Osteocyte (in vitro differentiated cells): ENCODE results near the gene SCARB1. TPM values are rescaled to one million over a fixed set of nuclear protein-coding genes. Genes with fewer than 3 reads are reported as not detected.

Source experiments
- DNase-seq: peaks from one replicate; pipeline ENCODE4 v3.0.0; 2021; ENCODE audit warnings: mixed read lengths; ENCODE audit not compliant: unreplicated experiment; ENCODE audit errors: extremely low spot score
- H3K27ac Mint-ChIP-seq: one replicate; pipeline ENCODE4 v1.8.0; 2021; ENCODE audit warnings: mild to moderate bottlenecking, mixed read lengths; ENCODE audit not compliant: unreplicated experiment
- H3K27me3 Mint-ChIP-seq: one replicate; pipeline ENCODE4 v1.8.0; 2021; ENCODE audit warnings: mixed read lengths; ENCODE audit not compliant: unreplicated experiment
- H3K36me3 Mint-ChIP-seq: one replicate; pipeline ENCODE4 v1.8.0; 2021; ENCODE audit warnings: mixed read lengths; ENCODE audit not compliant: unreplicated experiment
- H3K4me1 Mint-ChIP-seq: one replicate; pipeline ENCODE4 v1.8.0; 2021; ENCODE audit warnings: mixed read lengths; ENCODE audit not compliant: unreplicated experiment
- H3K4me3 Mint-ChIP-seq: one replicate; pipeline ENCODE4 v1.8.0; 2021; ENCODE audit warnings: mild to moderate bottlenecking, moderate library complexity, mixed read lengths; ENCODE audit not compliant: unreplicated experiment
- H3K9me3 Mint-ChIP-seq: one replicate; pipeline ENCODE4 v1.8.0; 2021; ENCODE audit warnings: mixed read lengths; ENCODE audit not compliant: unreplicated experiment
- total RNA-seq: library from RNA; stranded (reverse); gene quantifications from 2 replicates; pipeline ENCODE4 v1.2.1, GENCODE V29; 2021
- TF ChIP-seq, protein P1 (sequence below): fragments of 200-600 bp; sonication (generic); IDR thresholded peaks from 2 replicates; pipeline ENCODE4 v1.5.0; 2021; ENCODE audit warnings: antibody characterized with exemption, mild to moderate bottlenecking, moderate library complexity

The SCARB1 gene
- total RNA-seq, 1 donor from 2014 or later: 27.1 TPM

DNA sequence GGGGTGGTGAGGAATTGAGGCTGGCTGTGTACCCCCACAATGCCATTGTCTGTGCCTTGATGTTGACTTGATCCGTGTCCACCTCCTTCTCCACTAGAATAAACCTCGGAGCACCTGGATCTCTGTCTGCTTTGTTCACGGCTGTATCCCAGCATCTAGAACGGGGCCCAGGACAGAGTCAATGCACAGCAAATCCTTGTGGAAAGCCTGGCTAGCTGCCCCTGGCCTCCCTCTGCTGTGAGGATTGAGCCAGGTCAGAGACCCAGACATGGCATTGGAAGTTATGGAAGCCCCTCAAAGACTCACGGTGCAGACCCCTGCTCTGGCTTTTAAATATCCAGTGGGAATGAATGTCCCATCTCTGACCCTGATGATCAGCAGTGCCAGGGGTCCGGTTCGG lies 109.2 kb downstream of the SCARB1 start:
- H3K27ac Mint-ChIP-seq: peak overlapping the region; percentile 50
- TF ChIP-seq, protein P1, sequence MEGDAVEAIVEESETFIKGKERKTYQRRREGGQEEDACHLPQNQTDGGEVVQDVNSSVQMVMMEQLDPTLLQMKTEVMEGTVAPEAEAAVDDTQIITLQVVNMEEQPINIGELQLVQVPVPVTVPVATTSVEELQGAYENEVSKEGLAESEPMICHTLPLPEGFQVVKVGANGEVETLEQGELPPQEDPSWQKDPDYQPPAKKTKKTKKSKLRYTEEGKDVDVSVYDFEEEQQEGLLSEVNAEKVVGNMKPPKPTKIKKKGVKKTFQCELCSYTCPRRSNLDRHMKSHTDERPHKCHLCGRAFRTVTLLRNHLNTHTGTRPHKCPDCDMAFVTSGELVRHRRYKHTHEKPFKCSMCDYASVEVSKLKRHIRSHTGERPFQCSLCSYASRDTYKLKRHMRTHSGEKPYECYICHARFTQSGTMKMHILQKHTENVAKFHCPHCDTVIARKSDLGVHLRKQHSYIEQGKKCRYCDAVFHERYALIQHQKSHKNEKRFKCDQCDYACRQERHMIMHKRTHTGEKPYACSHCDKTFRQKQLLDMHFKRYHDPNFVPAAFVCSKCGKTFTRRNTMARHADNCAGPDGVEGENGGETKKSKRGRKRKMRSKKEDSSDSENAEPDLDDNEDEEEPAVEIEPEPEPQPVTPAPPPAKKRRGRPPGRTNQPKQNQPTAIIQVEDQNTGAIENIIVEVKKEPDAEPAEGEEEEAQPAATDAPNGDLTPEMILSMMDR: no peak
- peaks cover 5% of the 10 kb centered on the region for H3K9me3 Mint-ChIP-seq
- H3K27me3 Mint-ChIP-seq: no peaks in the 10 kb centered on the region
- no peak for DNase-seq
- H3K4me3 Mint-ChIP-seq: no peak overlapping the region
- peaks cover 34% of the 10 kb centered on the region for H3K4me1 Mint-ChIP-seq
- H3K36me3 Mint-ChIP-seq: no peaks in the 10 kb centered on the region

DNA sequence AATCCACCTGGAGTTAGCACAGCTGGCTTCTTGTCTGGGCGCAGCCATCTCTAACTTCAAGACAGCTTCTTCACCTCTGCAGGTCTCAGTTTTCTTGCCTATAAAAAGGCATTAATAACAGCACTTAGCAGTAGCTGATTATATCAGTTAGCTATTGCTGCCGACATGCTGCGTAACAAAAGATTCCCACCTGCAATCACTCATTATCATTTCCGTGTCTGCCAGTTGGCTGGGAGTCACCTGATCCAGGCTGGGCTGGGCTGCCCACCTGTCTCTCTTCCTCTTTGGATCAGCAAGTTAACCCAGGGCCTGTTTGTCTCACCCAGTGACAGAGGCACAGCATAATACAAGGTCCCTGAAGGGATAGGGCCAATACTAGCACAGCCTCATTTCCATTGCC lies 109.7 kb downstream of the SCARB1 start:
- no peak for DNase-seq
- no peaks in the 10 kb centered on the region for H3K36me3 Mint-ChIP-seq
- TF ChIP-seq, protein P1: no peak
- no peaks in the 10 kb centered on the region for H3K27me3 Mint-ChIP-seq
- H3K9me3 Mint-ChIP-seq: peaks cover 5% of the 10 kb centered on the region
- no peak overlapping the region for H3K4me3 Mint-ChIP-seq
- no peak overlapping the region for H3K27ac Mint-ChIP-seq
- peaks cover 31% of the 10 kb centered on the region for H3K4me1 Mint-ChIP-seq

DNA sequence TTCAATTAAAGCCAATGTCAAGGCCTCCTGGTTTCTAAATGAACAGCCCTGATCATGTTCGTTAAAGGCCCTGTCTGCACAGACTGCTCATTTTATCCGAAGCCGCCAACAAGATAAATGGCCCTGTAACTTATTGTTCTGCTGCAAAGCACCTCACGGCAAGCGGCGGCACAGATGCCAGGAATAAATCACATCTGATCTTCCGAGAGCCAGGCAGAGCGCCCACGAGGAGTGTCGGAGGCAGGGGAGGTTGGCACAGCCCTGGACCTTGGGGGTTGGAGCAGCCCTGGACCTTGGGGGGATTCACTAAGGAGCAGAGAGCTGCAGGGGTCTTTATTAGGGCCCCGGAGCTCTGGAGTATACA lies 110.5 kb downstream of the SCARB1 start:
- Mint-ChIP-seq H3K4me1 (peaks cover 31% of the 10 kb centered on the region), H3K36me3 (no peaks in the 10 kb centered on the region), H3K27me3 (no peaks in the 10 kb centered on the region), H3K27ac (no peak overlapping the region), H3K9me3 (peaks cover 5% of the 10 kb centered on the region), H3K4me3 (no peak overlapping the region)
- TF ChIP-seq, protein P1: no peak
- no peak for DNase-seq

DNA sequence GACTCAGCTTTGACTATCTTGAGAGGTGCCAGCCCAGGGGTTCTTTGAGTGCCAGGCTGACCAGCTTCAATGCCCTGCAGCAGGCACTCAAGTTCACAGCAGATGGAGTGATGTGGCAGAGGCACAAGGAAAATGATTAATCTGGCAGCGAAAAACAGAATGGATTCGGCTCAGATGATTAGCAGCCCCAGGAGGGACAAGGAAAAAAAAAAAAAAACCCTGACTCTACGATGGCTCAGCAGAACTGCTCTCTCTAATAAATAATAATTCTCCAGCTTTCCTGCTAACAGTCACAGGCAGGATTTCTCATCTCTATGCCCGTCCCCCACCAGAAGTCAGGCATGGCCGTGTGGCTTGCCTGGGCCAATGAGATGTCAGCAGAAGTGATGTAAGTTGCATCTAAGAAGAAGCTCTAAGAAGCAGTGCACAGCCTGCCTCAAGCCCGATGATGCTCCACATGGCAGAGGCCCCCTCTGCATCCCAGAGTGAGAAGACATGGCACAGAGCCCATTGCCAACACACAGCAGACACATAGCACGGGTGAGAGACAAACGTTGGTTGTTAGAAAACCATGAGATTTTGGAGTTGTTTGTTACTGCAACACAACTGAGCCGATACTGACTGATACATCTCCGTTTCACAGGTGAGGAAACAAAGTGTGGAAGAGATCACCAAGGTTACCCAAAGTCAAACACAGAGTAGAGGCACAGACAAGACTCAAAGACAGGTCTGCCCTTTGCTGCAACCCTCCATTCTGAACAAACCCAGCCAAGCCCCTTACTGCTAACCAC lies 111.0 kb downstream of the SCARB1 start:
- H3K27ac Mint-ChIP-seq: peak overlapping the region; percentile 54
- H3K9me3 Mint-ChIP-seq: peaks cover 5% of the 10 kb centered on the region
- H3K36me3 Mint-ChIP-seq: no peaks in the 10 kb centered on the region
- no peak overlapping the region for H3K4me3 Mint-ChIP-seq
- peaks cover 33% of the 10 kb centered on the region for H3K4me1 Mint-ChIP-seq
- no peak for DNase-seq
- TF ChIP-seq, protein P1: no peak
- no peaks in the 10 kb centered on the region for H3K27me3 Mint-ChIP-seq

DNA sequence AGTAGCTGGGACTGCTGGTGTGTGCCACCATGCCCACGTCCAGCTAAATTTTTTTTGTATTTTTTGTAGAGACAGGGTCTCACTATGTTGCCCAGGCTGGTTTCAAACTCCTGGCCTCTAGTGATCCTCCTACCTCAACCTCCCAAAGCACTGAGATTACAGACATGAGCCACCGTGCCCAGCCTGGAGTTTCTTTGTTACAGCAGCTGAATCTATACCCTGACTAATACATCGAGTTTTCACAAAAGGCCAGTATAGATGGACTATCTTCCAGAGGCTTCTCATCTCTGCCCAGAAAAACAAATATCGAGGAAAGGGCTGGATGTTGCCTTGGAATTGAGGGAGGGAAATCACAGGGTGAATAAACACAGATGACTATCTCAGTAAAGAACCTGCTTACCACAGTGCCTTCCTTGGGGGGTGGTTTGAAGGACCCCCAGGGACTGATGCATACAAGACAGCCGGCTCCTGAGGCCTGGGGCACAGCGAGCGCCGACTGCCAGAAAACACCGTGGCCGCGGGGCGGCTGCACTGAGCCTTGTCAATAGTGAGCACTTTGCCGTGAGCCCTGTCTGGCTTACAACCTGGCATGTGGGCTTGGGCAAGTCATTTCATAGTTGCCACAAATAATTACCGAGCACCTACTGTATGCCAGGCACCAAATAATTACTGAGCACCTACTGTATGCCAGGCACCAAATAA lies 111.9 kb downstream of the SCARB1 start:
- no peaks in the 10 kb centered on the region for H3K27me3 Mint-ChIP-seq
- TF ChIP-seq, protein P1: no peak
- no peak for DNase-seq
- H3K27ac Mint-ChIP-seq: no peak overlapping the region
- H3K4me3 Mint-ChIP-seq: no peak overlapping the region
- H3K36me3 Mint-ChIP-seq: no peaks in the 10 kb centered on the region
- peaks cover 5% of the 10 kb centered on the region for H3K9me3 Mint-ChIP-seq
- H3K4me1 Mint-ChIP-seq: peaks cover 36% of the 10 kb centered on the region
